COR-L47 (cell line): ENCODE measurements around the gene SLAMF7.
"Not testable (repeated sequence)": the region's sequence is repeated elsewhere in the genome, so short reads cannot be mapped to it uniquely, and the experiment has no call there.

Experiments
- DNase-seq: peaks from one replicate; lab custom pipeline; 2025; lab: John Stamatoyannopoulos, UW

Gene SLAMF7

GRCh38 chr1:160776178-160776577 lies 37.1 kb downstream of the SLAMF7 start:
- no peak for DNase-seq

- peak; percentile 11 for DNase-seq
These were observed 38.5 kb downstream of the SLAMF7 start for GRCh38 chr1:160777486-160778089.

- DNase-seq = no peak
These were observed 39.9 kb downstream of the SLAMF7 start for GRCh38 chr1:160778976-160779375.

DNA sequence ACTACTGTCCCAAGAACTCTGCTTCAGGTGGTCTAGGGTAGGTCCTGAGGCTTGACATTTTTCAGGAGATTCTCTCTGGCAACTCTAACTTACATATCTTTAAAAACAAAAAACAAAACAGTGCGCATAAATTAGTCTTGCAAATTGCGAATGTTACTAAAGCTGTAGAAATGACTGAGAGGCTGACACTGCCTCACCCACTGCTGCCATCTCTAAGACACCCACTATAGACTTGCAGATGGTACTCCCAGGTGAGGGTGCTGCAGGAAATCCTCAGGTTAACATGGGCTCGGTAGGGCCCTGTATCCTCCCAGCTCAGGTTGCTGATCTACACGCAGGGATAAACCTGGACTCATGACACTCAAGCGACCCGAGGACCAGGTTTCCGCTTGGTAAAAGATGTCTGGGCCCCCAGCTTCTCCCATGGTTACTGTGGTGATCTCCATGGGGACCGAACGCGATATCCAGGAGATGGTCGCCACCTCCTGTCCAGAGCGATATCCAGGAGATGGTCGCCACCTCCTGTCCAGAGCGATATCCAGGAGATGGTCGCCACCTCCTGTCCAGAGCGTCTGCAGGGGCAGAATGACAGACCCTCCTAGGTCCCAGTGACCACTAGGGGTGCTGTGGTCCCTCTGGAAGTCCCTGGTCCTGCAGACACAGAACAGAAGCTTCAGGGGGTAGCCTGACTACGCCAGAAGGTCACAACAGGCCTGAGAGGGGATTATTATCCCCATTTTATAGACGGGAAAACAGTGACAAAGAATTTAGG lies 40.8 kb downstream of the SLAMF7 start:
- DNase-seq = peak; percentile 11

GRCh38 chr1:160780398-160780755 lies 41.3 kb downstream of the SLAMF7 start:
- no peak for DNase-seq

- DNase-seq = no peak
These were observed 42.2 kb downstream of the SLAMF7 start for GRCh38 chr1:160781186-160781766.

DNA sequence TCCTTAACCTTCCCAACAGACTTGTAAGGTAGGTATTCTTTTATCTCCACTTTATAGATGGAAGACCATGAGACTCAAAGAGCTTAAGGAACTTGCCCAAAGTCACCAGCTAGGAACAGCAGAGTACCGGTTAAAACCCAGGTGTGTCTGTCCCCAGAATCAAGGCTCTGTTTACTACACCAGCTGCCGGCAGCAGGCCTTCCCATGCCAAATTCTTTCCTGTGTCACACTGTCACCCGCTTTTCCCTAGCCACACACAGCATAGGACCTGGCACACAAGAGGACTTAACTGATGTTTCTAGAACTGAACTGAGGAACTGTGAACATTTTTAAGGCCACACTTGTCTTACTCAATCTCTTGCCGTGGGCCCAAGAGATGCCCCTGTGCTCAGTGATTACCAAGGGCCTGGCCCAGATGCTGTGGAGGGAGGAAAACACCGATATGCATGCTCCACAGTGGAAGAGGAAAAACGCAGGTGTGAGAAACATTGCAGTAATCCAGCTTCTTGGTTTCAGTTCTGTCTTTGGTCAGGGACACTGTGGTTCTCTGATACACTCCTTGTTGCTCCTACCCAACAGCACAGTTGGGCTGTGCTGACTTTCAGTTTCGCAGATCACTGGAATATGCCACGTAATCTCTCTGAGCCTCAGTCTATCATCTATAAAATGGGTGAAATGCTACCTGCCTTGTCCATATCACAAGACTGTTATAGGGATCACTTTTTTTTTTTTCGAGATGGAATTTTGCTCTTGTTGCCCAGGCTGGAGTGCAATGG lies 43.1 kb downstream of the SLAMF7 start:
- DNase-seq = no peak

GRCh38 chr1:160782988-160783765 lies 44.1 kb downstream of the SLAMF7 start:
- DNase-seq = not testable (repeated sequence)

GRCh38 chr1:160789051-160789701 lies 50.1 kb downstream of the SLAMF7 start:
- DNase-seq = no peak

DNA sequence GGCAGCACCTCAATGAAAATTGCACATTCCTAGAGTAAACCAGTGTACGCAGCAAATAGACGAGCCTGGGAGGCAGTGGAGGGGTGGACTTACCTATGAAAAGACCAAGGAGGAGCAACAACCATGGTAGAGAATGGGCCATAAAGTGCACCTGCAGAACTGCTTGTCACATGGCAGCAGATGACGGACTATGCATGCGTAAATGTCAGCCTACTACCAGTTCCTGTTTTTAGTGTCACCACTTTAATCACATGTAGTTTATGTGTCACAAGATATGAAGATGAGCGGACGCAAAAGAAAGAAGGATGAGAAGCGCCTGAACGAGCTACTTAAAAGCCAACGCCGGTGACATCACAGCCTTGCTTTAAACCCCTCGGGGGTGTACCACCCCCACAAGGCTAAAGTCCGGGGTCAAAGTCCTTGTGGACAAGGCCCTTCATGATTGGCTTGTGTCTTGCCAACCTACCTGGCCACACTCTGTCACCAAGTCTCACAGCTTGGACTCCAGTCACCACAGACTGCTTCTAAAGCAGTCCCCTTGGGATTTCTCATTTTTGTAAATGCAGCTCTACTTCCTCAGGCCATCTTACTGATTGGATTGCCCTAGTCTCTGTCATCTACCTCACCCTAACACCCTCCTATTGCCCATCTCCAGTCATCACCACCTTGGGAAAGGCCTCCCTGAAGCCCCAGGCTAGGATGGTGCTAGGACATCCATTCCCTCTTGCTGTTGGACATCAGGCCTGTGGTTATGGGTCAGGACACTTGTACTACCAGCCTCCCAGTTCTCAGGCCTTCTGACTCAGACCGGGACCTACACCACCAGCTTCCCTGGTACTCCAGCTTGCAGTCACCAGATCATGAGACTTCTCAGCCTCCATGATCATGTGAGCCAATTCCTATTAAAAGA lies 50.9 kb downstream of the SLAMF7 start:
- DNase-seq = no peak

- DNase-seq = no peak
These were observed 55.3 kb downstream of the SLAMF7 start for GRCh38 chr1:160794376-160794775.

- DNase-seq = no peak
These were observed 56.9 kb downstream of the SLAMF7 start, which contains the start of gene LY9 for GRCh38 chr1:160795951-160796383. TSS of gene LY9 (plus strand) at chr1:160796174. CDS start at chr1:160796188, 14 bp downstream.

DNA sequence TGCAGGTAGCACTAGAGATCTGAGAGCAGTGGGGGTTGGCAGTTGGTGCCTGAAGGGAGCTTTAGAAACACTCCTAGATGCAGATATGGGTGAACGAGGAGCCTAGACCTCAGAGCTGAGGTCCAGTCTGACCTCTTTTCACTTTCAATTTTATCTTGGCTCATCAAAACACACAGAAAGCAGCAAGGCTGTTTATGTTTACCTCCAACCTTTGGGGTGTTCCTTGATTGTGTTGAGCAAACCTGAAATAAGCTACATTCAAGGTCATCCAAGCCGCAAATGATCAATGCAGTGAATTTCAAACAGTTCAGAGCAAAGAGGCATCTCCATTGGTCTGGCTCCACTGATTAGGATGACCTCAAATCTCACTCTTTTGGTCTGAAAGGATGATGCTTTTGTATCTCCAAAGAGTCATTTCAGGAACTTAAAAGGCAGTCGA lies 58.2 kb downstream of the SLAMF7 start:
- no peak for DNase-seq

DNA sequence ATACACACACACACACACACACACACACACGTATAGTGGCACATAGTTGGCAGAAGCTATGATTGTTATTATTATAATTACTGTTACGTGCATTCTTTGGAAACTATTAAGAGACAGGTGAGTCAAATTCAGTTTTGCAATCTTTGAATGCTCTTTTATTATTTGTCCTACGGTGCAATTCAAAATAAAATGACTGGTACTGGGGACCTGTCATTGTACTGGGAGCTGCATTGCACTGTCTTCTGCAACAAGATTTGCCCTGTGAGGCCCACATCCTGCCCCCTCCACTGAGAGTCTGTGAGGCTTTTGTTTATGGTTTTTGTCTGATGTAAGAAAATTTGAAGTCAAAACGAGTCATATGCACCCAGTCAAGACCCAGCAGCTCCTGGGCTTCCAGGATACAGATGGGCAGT lies 58.8 kb downstream of the SLAMF7 start:
- no peak for DNase-seq

- no peak for DNase-seq
These were observed 59.4 kb downstream of the SLAMF7 start for GRCh38 chr1:160798439-160798838.

DNA sequence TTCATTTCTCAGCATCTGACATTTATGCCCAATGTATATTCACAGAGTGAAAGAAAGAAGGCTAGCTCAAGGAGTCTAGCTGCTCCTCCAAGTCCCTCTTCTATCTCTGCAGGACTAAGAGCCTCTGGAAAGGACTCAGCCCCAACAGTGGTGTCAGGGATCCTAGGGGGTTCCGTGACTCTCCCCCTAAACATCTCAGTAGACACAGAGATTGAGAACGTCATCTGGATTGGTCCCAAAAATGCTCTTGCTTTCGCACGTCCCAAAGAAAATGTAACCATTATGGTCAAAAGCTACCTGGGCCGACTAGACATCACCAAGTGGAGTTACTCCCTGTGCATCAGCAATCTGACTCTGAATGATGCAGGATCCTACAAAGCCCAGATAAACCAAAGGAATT lies 60.6 kb downstream of the SLAMF7 start:
- no peak for DNase-seq

- DNase-seq = no peak
These were observed 61.1 kb downstream of the SLAMF7 start for GRCh38 chr1:160800142-160800541.

GRCh38 chr1:160800645-160801408 lies 61.8 kb downstream of the SLAMF7 start:
- DNase-seq = no peak
